ENCODE measurements around the gene ESM1.

ESM1 gene

GRCh38 chr5:54996466-54996865, 11.1 kb upstream of the ESM1 start:
- Mint-ChIP-seq H3K4me1 (ENCODE audit: low read depth) (peaks cover 17% of the 10 kb centered on the region), H3K4me3 (no peak overlapping the region), H3K27me3 (ENCODE audit: low read depth) (no peaks in the 10 kb centered on the region)

GRCh38 chr5:54995168-54995567, 9.8 kb upstream of the ESM1 start:
- Mint-ChIP-seq H3K4me3 (no peak overlapping the region), H3K9me3 (peaks cover 12% of the 10 kb centered on the region), H3K36me3 (ENCODE audit: low read depth) (peaks cover 12% of the 10 kb centered on the region), H3K27me3 (ENCODE audit: low read depth) (peaks cover 6% of the 10 kb centered on the region), H3K4me1 (ENCODE audit: low read depth) (peaks cover 15% of the 10 kb centered on the region), H3K27ac (no peak overlapping the region)

More at GRCh38 chr5:54996466-54996865, 11.1 kb upstream of the ESM1 start:
- peaks cover 21% of the 10 kb centered on the region for H3K9me3 Mint-ChIP-seq
- H3K27ac Mint-ChIP-seq, result no peak overlapping the region
- peaks cover 17% of the 10 kb centered on the region for H3K36me3 Mint-ChIP-seq (ENCODE audit: low read depth)

- peaks cover 8% of the 10 kb centered on the region for H3K9me3 Mint-ChIP-seq
- H3K27me3 Mint-ChIP-seq (ENCODE audit: low read depth), result peaks cover 6% of the 10 kb centered on the region
- H3K4me3 Mint-ChIP-seq, result no peak overlapping the region
- peaks cover 9% of the 10 kb centered on the region for H3K36me3 Mint-ChIP-seq (ENCODE audit: low read depth)
- no peak overlapping the region for H3K27ac Mint-ChIP-seq
- peaks cover 17% of the 10 kb centered on the region for H3K4me1 Mint-ChIP-seq (ENCODE audit: low read depth)
Observed at GRCh38 chr5:54994628-54995027, 9.2 kb upstream of the ESM1 start.

- H3K36me3 Mint-ChIP-seq (ENCODE audit: low read depth), result peaks cover 6% of the 10 kb centered on the region
- peaks cover 6% of the 10 kb centered on the region for H3K27me3 Mint-ChIP-seq (ENCODE audit: low read depth)
- H3K4me3 Mint-ChIP-seq, result no peak overlapping the region
- peaks cover 3% of the 10 kb centered on the region for H3K9me3 Mint-ChIP-seq
- H3K4me1 Mint-ChIP-seq (ENCODE audit: low read depth), result peaks cover 25% of the 10 kb centered on the region
- no peak overlapping the region for H3K27ac Mint-ChIP-seq
Observed at GRCh38 chr5:54993318-54993717, 7.9 kb upstream of the ESM1 start.

- H3K36me3 Mint-ChIP-seq (ENCODE audit: low read depth), result peaks cover 12% of the 10 kb centered on the region
Observed at GRCh38 chr5:54991416-54991815, 6.0 kb upstream of the ESM1 start.

GRCh38 chr5:54990841-54991258, 5.5 kb upstream of the ESM1 start:
- Mint-ChIP-seq H3K9me3 (peaks cover 3% of the 10 kb centered on the region), H3K27ac (no peak overlapping the region), H3K4me3 (no peak overlapping the region), H3K27me3 (ENCODE audit: low read depth) (peaks cover 9% of the 10 kb centered on the region), H3K4me1 (ENCODE audit: low read depth) (peaks cover 38% of the 10 kb centered on the region), H3K36me3 (ENCODE audit: low read depth) (peaks cover 13% of the 10 kb centered on the region)

More at GRCh38 chr5:54991416-54991815, 6.0 kb upstream of the ESM1 start:
- Mint-ChIP-seq H3K27ac (no peak overlapping the region), H3K9me3 (peaks cover 3% of the 10 kb centered on the region), H3K27me3 (ENCODE audit: low read depth) (peaks cover 6% of the 10 kb centered on the region), H3K4me1 (ENCODE audit: low read depth) (peaks cover 32% of the 10 kb centered on the region), H3K4me3 (no peak overlapping the region)

GRCh38 chr5:54988817-54989216, 3.4 kb upstream of the ESM1 start:
- no peak overlapping the region for H3K27ac Mint-ChIP-seq
- peak overlapping the region; percentile 20 for H3K4me3 Mint-ChIP-seq
- H3K36me3 Mint-ChIP-seq (ENCODE audit: low read depth), result peaks cover 13% of the 10 kb centered on the region
- peaks cover 18% of the 10 kb centered on the region for H3K27me3 Mint-ChIP-seq (ENCODE audit: low read depth)
- H3K4me1 Mint-ChIP-seq (ENCODE audit: low read depth), result peaks cover 49% of the 10 kb centered on the region
- H3K9me3 Mint-ChIP-seq, result no peaks in the 10 kb centered on the region

GRCh38 chr5:54988218-54988617, 2.8 kb upstream of the ESM1 start:
- H3K36me3 Mint-ChIP-seq (ENCODE audit: low read depth), result peaks cover 13% of the 10 kb centered on the region
- no peak overlapping the region for H3K27ac Mint-ChIP-seq
- H3K4me3 Mint-ChIP-seq, result peak overlapping the region; percentile 7
- peaks cover 20% of the 10 kb centered on the region for H3K27me3 Mint-ChIP-seq (ENCODE audit: low read depth)
- peaks cover 46% of the 10 kb centered on the region for H3K4me1 Mint-ChIP-seq (ENCODE audit: low read depth)
- H3K9me3 Mint-ChIP-seq, result no peaks in the 10 kb centered on the region

- Mint-ChIP-seq H3K36me3 (ENCODE audit: low read depth) (peaks cover 13% of the 10 kb centered on the region), H3K27ac (no peak overlapping the region), H3K4me1 (ENCODE audit: low read depth) (peaks cover 54% of the 10 kb centered on the region)
Observed at GRCh38 chr5:54986269-54986654, 869 bp upstream of the ESM1 start.

GRCh38 chr5:54981928-54982327, 3.5 kb downstream of the ESM1 start:
- H3K36me3 Mint-ChIP-seq (ENCODE audit: low read depth), result peaks cover 8% of the 10 kb centered on the region
- no peak overlapping the region for H3K27ac Mint-ChIP-seq
- no peak overlapping the region for H3K4me3 Mint-ChIP-seq
- peaks cover 33% of the 10 kb centered on the region for H3K4me1 Mint-ChIP-seq (ENCODE audit: low read depth)
- H3K9me3 Mint-ChIP-seq, result no peaks in the 10 kb centered on the region
- H3K27me3 Mint-ChIP-seq (ENCODE audit: low read depth), result peaks cover 45% of the 10 kb centered on the region

More at GRCh38 chr5:54986269-54986654, 869 bp upstream of the ESM1 start:
- H3K27me3 Mint-ChIP-seq (ENCODE audit: low read depth), result peaks cover 33% of the 10 kb centered on the region
- no peak overlapping the region for H3K4me3 Mint-ChIP-seq
- H3K9me3 Mint-ChIP-seq, result no peaks in the 10 kb centered on the region

- peaks cover 16% of the 10 kb centered on the region for H3K27me3 Mint-ChIP-seq (ENCODE audit: low read depth)
- H3K27ac Mint-ChIP-seq, result no peak overlapping the region
- H3K4me1 Mint-ChIP-seq (ENCODE audit: low read depth), result peaks cover 10% of the 10 kb centered on the region
- H3K9me3 Mint-ChIP-seq, result no peaks in the 10 kb centered on the region
- H3K36me3 Mint-ChIP-seq (ENCODE audit: low read depth), result peaks cover 6% of the 10 kb centered on the region
- H3K4me3 Mint-ChIP-seq, result no peak overlapping the region
Observed at GRCh38 chr5:54975701-54976100, 9.7 kb downstream of the ESM1 start.

- Mint-ChIP-seq H3K27ac (no peak overlapping the region), H3K9me3 (no peaks in the 10 kb centered on the region), H3K27me3 (ENCODE audit: low read depth) (peaks cover 16% of the 10 kb centered on the region), H3K4me3 (no peak overlapping the region), H3K36me3 (ENCODE audit: low read depth) (peaks cover 4% of the 10 kb centered on the region), H3K4me1 (ENCODE audit: low read depth) (no peaks in the 10 kb centered on the region)
Observed at GRCh38 chr5:54969856-54970828, 15.3 kb downstream of the ESM1 start.

- Mint-ChIP-seq H3K27ac (no peak overlapping the region), H3K4me1 (ENCODE audit: low read depth) (no peaks in the 10 kb centered on the region), H3K4me3 (no peak overlapping the region), H3K27me3 (ENCODE audit: low read depth) (peaks cover 16% of the 10 kb centered on the region), H3K9me3 (peaks cover 5% of the 10 kb centered on the region), H3K36me3 (ENCODE audit: low read depth) (peaks cover 7% of the 10 kb centered on the region)
Observed at GRCh38 chr5:54969242-54969641, 16.2 kb downstream of the ESM1 start.

GRCh38 chr5:54965806-54966205, 19.6 kb downstream of the ESM1 start:
- Mint-ChIP-seq H3K27ac (no peak overlapping the region), H3K4me3 (no peak overlapping the region), H3K4me1 (ENCODE audit: low read depth) (no peaks in the 10 kb centered on the region)

GRCh38 chr5:54964405-54964804, 21.0 kb downstream of the ESM1 start:
- Mint-ChIP-seq H3K4me1 (ENCODE audit: low read depth) (peaks cover 2% of the 10 kb centered on the region), H3K27ac (no peak overlapping the region), H3K4me3 (no peak overlapping the region), H3K9me3 (peaks cover 13% of the 10 kb centered on the region), H3K27me3 (ENCODE audit: low read depth) (peaks cover 14% of the 10 kb centered on the region), H3K36me3 (ENCODE audit: low read depth) (peaks cover 13% of the 10 kb centered on the region)

More at GRCh38 chr5:54965806-54966205, 19.6 kb downstream of the ESM1 start:
- peaks cover 11% of the 10 kb centered on the region for H3K36me3 Mint-ChIP-seq (ENCODE audit: low read depth)
- peaks cover 16% of the 10 kb centered on the region for H3K27me3 Mint-ChIP-seq (ENCODE audit: low read depth)
- peaks cover 13% of the 10 kb centered on the region for H3K9me3 Mint-ChIP-seq
